Muscle layer of colon (tissue), 2 donors: ENCODE results near the gene COL27A1.
A peak's percentile ranks its signal among the peaks of the same experiment; 100 is the strongest.

Experiments used
- H3K27ac ChIP-seq: one replicate; pipeline ENCODE4 v1.7.0; 2013; ENCODE audit warnings: low read depth, mild to moderate bottlenecking, low read length, moderate library complexity
- H3K27me3 ChIP-seq, 2 donors: one replicate each; pipeline ENCODE4 v1.7.0; 2013; ENCODE audit warnings: low read length in 2 of 2, mild to moderate bottlenecking in 2 of 2; ENCODE audit not compliant: insufficient read depth in 2 of 2, control insufficient read depth in 1 of 2
- H3K36me3 ChIP-seq: one replicate; pipeline ENCODE4 v1.7.0; 2013; ENCODE audit warnings: mild to moderate bottlenecking, low read length; ENCODE audit not compliant: insufficient read depth
- H3K4me1 ChIP-seq: one replicate; pipeline ENCODE4 v1.7.0; 2013; ENCODE audit warnings: mild to moderate bottlenecking, low read length; ENCODE audit not compliant: insufficient read depth
- H3K4me3 ChIP-seq, 2 donors: one replicate each; pipeline ENCODE4 v1.7.0; 2013; ENCODE audit warnings: low read length in 2 of 2, low read depth in 1 of 2, mild to moderate bottlenecking in 1 of 2, moderate library complexity in 1 of 2
- H3K9ac ChIP-seq: one replicate; pipeline ENCODE4 v1.7.0; 2013; ENCODE audit warnings: low read length
- H3K9me3 ChIP-seq: one replicate; pipeline ENCODE4 v1.7.0; 2013; ENCODE audit warnings: mild to moderate bottlenecking, low read length
- donor health status: abdominal sarcoma.
- donor health status: Adenocarcinoma of cecum.

Gene COL27A1

GRCh38 chr9:114174876-114175771 is 19.8 kb downstream of the COL27A1 start:
- H3K4me1 ChIP-seq = peaks cover 76% of the 10 kb centered on the region
- H3K36me3 ChIP-seq = no peaks in the 10 kb centered on the region
- H3K9me3 ChIP-seq = no peaks in the 10 kb centered on the region
- H3K27me3 ChIP-seq = no peaks in the 10 kb centered on the region
- peak overlapping the region; percentile 60 for H3K27ac ChIP-seq
- H3K4me3 ChIP-seq = no peak overlapping the region
- no peak overlapping the region for H3K9ac ChIP-seq

GRCh38 chr9:114176624-114177291 is 21.4 kb downstream of the COL27A1 start:
- no peaks in the 10 kb centered on the region for H3K27me3 ChIP-seq
- no peaks in the 10 kb centered on the region for H3K36me3 ChIP-seq
- peak overlapping the region; percentile 62 for H3K27ac ChIP-seq
- no peak overlapping the region for H3K4me3 ChIP-seq
- H3K9ac ChIP-seq = no peak overlapping the region
- H3K4me1 ChIP-seq = peaks cover 93% of the 10 kb centered on the region
- no peaks in the 10 kb centered on the region for H3K9me3 ChIP-seq

- Histone ChIP-seq H3K27me3 (no peaks in the 10 kb centered on the region), H3K27ac (peak overlapping the region; percentile 25), H3K9me3 (no peaks in the 10 kb centered on the region), H3K36me3 (no peaks in the 10 kb centered on the region), H3K4me1 (peaks cover 89% of the 10 kb centered on the region), H3K4me3 (no peak overlapping the region), H3K9ac (no peak overlapping the region)
These were observed 22.2 kb downstream of the COL27A1 start for GRCh38 chr9:114177423-114178064.

- Histone ChIP-seq H3K9ac (no peak overlapping the region), H3K36me3 (no peaks in the 10 kb centered on the region), H3K27ac (peak overlapping the region; percentile 25), H3K4me3 (no peak overlapping the region), H3K4me1 (peaks cover 83% of the 10 kb centered on the region), H3K27me3 (no peaks in the 10 kb centered on the region), H3K9me3 (no peaks in the 10 kb centered on the region)
These were observed 22.7 kb downstream of the COL27A1 start for GRCh38 chr9:114178076-114178475.

GRCh38 chr9:114178756-114179450 is 23.6 kb downstream of the COL27A1 start:
- H3K36me3 ChIP-seq = no peaks in the 10 kb centered on the region
- peak overlapping the region; percentile 1 for H3K27ac ChIP-seq
- no peaks in the 10 kb centered on the region for H3K9me3 ChIP-seq
- no peaks in the 10 kb centered on the region for H3K27me3 ChIP-seq
- H3K9ac ChIP-seq = no peak overlapping the region
- peaks cover 77% of the 10 kb centered on the region for H3K4me1 ChIP-seq
- no peak overlapping the region for H3K4me3 ChIP-seq

GRCh38 chr9:114179516-114179915 is 24.2 kb downstream of the COL27A1 start:
- Histone ChIP-seq H3K36me3 (no peaks in the 10 kb centered on the region), H3K9ac (no peak overlapping the region), H3K4me3 (no peak overlapping the region), H3K27ac (peak overlapping the region; percentile 1), H3K27me3 (no peaks in the 10 kb centered on the region), H3K4me1 (peaks cover 71% of the 10 kb centered on the region), H3K9me3 (no peaks in the 10 kb centered on the region)

- H3K27me3 ChIP-seq = no peaks in the 10 kb centered on the region
- no peaks in the 10 kb centered on the region for H3K9me3 ChIP-seq
- H3K4me1 ChIP-seq = peaks cover 57% of the 10 kb centered on the region
- no peak overlapping the region for H3K4me3 ChIP-seq
- H3K27ac ChIP-seq = peak overlapping the region; percentile 29
- no peaks in the 10 kb centered on the region for H3K36me3 ChIP-seq
- no peak overlapping the region for H3K9ac ChIP-seq
These were observed 25.6 kb downstream of the COL27A1 start for GRCh38 chr9:114180696-114181606.

- H3K4me1 ChIP-seq = peaks cover 48% of the 10 kb centered on the region
- no peak overlapping the region for H3K4me3 ChIP-seq
- H3K27me3 ChIP-seq = no peaks in the 10 kb centered on the region
- H3K36me3 ChIP-seq = no peaks in the 10 kb centered on the region
- H3K9me3 ChIP-seq = no peaks in the 10 kb centered on the region
- H3K9ac ChIP-seq = no peak overlapping the region
- peak overlapping the region; percentile 29 for H3K27ac ChIP-seq
These were observed 26.5 kb downstream of the COL27A1 start for GRCh38 chr9:114181607-114182409.

GRCh38 chr9:114183006-114183405 is 27.7 kb downstream of the COL27A1 start:
- peaks cover 36% of the 10 kb centered on the region for H3K4me1 ChIP-seq
- H3K27me3 ChIP-seq = no peaks in the 10 kb centered on the region
- H3K9ac ChIP-seq = no peak overlapping the region
- no peak overlapping the region for H3K27ac ChIP-seq
- H3K36me3 ChIP-seq = no peaks in the 10 kb centered on the region
- no peak overlapping the region for H3K4me3 ChIP-seq
- H3K9me3 ChIP-seq = no peaks in the 10 kb centered on the region

GRCh38 chr9:114184071-114184470 is 28.7 kb downstream of the COL27A1 start:
- Histone ChIP-seq H3K27me3 (no peaks in the 10 kb centered on the region), H3K36me3 (no peaks in the 10 kb centered on the region), H3K9ac (no peak overlapping the region), H3K4me1 (peaks cover 26% of the 10 kb centered on the region), H3K4me3 (no peak overlapping the region), H3K27ac (no peak overlapping the region), H3K9me3 (no peaks in the 10 kb centered on the region)
